Osteocyte (in vitro differentiated cells): Measurements from ENCODE around the gene DPF3. TPM values are rescaled to one million over a fixed set of nuclear protein-coding genes. Genes with fewer than 3 reads are reported as not detected.

Source experiments
- DNase-seq: peaks from one replicate; pipeline ENCODE4 v3.0.0; 2021; ENCODE audit warnings: mixed read lengths; ENCODE audit not compliant: unreplicated experiment; ENCODE audit errors: extremely low spot score
- H3K27ac Mint-ChIP-seq: one replicate; pipeline ENCODE4 v1.8.0; 2021; ENCODE audit warnings: mild to moderate bottlenecking, mixed read lengths; ENCODE audit not compliant: unreplicated experiment
- H3K27me3 Mint-ChIP-seq: one replicate; pipeline ENCODE4 v1.8.0; 2021; ENCODE audit warnings: mixed read lengths; ENCODE audit not compliant: unreplicated experiment
- H3K36me3 Mint-ChIP-seq: one replicate; pipeline ENCODE4 v1.8.0; 2021; ENCODE audit warnings: mixed read lengths; ENCODE audit not compliant: unreplicated experiment
- H3K4me1 Mint-ChIP-seq: one replicate; pipeline ENCODE4 v1.8.0; 2021; ENCODE audit warnings: mixed read lengths; ENCODE audit not compliant: unreplicated experiment
- H3K4me3 Mint-ChIP-seq: one replicate; pipeline ENCODE4 v1.8.0; 2021; ENCODE audit warnings: mild to moderate bottlenecking, moderate library complexity, mixed read lengths; ENCODE audit not compliant: unreplicated experiment
- H3K9me3 Mint-ChIP-seq: one replicate; pipeline ENCODE4 v1.8.0; 2021; ENCODE audit warnings: mixed read lengths; ENCODE audit not compliant: unreplicated experiment
- total RNA-seq: library from RNA; stranded (reverse); gene quantifications from 2 replicates; pipeline ENCODE4 v1.2.1, GENCODE V29; 2021
- TF ChIP-seq, protein P1 (sequence below): fragments of 200-600 bp; sonication (generic); IDR thresholded peaks from 2 replicates; pipeline ENCODE4 v1.5.0; 2021; ENCODE audit warnings: antibody characterized with exemption, mild to moderate bottlenecking, moderate library complexity

DPF3 gene
- total RNA-seq, 1 donor from 2014 or later, result 5.8 TPM

DNA sequence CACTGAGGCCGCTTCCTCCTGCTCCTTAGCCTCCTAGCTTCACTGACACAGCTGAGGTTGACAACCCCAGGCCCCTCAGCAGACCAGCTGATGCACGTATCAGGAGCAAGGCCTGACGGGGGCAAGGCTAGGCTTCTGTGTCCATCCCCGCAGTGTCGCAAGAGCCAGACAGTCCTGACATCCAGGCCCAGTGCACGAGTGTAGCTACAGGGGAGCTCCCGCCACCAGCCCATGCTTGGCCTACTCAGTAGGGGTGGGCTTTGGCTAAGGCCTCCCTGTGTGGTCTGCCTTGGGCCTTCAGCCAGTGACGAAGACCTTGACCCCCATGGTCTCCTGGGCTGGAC is 179.1 kb downstream of the DPF3 start:
- no peak overlapping the region for H3K27ac Mint-ChIP-seq
- H3K4me1 Mint-ChIP-seq, result peaks cover 14% of the 10 kb centered on the region
- no peak for DNase-seq
- H3K27me3 Mint-ChIP-seq, result no peaks in the 10 kb centered on the region
- TF ChIP-seq, protein P1, sequence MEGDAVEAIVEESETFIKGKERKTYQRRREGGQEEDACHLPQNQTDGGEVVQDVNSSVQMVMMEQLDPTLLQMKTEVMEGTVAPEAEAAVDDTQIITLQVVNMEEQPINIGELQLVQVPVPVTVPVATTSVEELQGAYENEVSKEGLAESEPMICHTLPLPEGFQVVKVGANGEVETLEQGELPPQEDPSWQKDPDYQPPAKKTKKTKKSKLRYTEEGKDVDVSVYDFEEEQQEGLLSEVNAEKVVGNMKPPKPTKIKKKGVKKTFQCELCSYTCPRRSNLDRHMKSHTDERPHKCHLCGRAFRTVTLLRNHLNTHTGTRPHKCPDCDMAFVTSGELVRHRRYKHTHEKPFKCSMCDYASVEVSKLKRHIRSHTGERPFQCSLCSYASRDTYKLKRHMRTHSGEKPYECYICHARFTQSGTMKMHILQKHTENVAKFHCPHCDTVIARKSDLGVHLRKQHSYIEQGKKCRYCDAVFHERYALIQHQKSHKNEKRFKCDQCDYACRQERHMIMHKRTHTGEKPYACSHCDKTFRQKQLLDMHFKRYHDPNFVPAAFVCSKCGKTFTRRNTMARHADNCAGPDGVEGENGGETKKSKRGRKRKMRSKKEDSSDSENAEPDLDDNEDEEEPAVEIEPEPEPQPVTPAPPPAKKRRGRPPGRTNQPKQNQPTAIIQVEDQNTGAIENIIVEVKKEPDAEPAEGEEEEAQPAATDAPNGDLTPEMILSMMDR, result no peak
- no peaks in the 10 kb centered on the region for H3K36me3 Mint-ChIP-seq
- H3K9me3 Mint-ChIP-seq, result no peaks in the 10 kb centered on the region
- no peak overlapping the region for H3K4me3 Mint-ChIP-seq

DNA sequence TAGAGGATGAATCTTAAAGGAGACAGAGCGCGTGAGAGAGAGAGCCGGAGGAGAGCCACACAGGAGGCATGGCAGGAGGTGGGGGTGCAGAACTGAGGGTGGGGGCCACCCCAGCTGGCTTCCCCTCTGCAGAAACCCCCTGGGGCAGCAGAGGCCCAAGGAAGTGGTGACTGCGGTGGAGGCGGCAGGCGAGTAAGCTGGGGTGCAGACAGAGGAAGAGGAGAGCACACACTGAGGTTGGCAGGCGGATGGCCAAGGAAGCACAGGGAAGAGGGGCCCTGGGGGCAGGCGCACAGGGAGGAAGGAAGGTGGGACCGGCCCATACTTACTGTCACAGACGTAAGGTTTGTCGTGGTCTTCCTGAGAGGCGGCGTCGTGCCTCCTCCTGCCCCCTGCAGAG is 179.8 kb downstream of the DPF3 start:
- no peaks in the 10 kb centered on the region for H3K9me3 Mint-ChIP-seq
- H3K4me1 Mint-ChIP-seq, result peaks cover 14% of the 10 kb centered on the region
- H3K27me3 Mint-ChIP-seq, result no peaks in the 10 kb centered on the region
- DNase-seq, result no peak
- TF ChIP-seq, protein P1, result no peak
- no peaks in the 10 kb centered on the region for H3K36me3 Mint-ChIP-seq
- no peak overlapping the region for H3K4me3 Mint-ChIP-seq
- no peak overlapping the region for H3K27ac Mint-ChIP-seq

DNA sequence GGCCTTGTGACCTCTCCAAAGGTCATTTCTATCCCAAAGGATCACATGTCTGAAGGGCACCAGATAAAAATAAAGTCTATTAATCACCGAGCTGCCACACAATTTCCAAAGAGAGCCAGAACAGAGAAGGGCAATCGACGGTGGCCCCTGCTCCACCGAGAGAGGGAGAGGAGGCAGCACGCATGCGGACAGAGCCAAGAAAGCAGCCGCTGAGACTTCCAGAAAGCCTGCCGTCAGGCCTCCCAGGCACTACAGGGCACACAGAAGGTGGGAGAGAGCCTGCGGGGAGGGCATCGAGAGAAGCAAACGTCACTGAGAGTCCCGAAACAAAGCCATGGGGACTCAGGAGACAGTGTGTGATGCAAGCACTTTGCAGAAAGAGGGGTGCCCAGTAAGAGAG is 182.0 kb downstream of the DPF3 start:
- Mint-ChIP-seq H3K27ac (no peak overlapping the region), H3K27me3 (no peaks in the 10 kb centered on the region), H3K36me3 (no peaks in the 10 kb centered on the region), H3K4me1 (peaks cover 12% of the 10 kb centered on the region), H3K9me3 (no peaks in the 10 kb centered on the region), H3K4me3 (no peak overlapping the region)
- TF ChIP-seq, protein P1, result no peak
- no peak for DNase-seq

DNA sequence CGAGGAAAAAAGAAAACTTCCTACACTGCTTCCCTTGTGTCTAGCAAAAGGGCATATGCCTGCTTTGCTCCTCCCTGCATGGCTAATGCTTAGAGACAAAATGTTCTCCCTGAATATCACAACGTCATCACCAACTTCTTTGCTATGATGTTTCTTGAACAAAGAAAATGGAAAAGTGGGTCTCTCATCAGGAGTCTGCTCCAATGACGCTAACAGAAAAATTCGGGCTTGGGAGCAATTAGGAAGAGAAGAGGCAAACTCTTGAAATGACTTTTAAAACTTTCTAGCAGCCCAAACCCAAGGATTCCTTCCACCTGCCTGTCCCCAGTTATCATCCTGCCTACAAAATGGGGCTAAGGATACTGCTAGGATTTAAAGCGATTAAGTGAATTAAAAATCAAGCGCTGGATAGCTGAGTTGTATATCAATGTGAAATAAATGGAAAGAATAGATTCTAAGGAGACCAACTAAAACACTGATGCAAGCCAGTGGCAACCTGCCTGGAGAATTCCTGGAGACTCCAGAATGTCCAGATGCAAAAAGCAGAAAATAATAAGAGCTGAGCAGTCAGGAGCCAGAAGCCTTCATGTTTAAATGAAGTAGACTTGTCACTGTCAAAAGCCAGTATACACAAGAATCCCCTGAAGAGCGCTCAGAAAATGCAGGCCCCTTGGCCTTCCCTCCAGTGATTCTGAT is 183.8 kb downstream of the DPF3 start:
- no peak overlapping the region for H3K4me3 Mint-ChIP-seq
- H3K9me3 Mint-ChIP-seq, result no peaks in the 10 kb centered on the region
- no peaks in the 10 kb centered on the region for H3K27me3 Mint-ChIP-seq
- no peaks in the 10 kb centered on the region for H3K36me3 Mint-ChIP-seq
- DNase-seq, result no peak
- H3K4me1 Mint-ChIP-seq, result no peaks in the 10 kb centered on the region
- TF ChIP-seq, protein P1, result no peak
- no peak overlapping the region for H3K27ac Mint-ChIP-seq

DNA sequence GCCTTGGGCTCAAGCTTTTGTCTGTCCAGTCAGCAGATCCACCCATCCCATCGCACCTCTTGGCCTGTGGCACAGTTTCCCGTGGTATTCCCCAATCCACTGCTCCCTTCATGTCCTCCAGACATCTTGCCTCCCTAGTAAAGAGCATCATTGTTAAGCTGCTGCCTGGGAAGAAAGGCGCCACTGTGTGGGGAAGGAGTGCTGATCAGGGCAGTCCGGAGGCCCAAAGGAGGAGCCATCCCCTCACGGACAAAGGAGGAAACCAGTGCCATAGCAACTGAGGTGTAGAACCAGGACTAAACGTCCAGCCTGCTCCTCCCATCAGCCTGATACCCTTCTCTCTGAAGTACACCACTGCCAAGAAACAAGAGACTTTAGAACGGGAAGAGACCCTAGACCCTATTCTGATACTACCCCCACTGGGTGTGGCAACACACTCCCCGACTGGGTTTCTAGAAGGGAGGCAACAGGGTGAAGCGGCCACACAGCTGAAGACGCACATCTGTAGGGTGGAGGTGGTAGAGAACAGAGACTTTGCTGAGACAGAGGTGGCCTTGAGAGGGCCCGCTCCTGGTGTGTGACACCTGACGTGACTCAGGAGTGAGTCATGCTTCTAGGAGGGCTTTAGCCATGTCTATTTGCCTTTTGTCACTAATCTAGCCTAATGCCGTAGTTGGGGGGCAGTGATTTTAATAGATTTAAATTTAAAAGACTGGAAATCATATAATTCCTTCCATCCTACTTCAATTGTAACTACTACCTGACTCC is 185.0 kb downstream of the DPF3 start:
- H3K36me3 Mint-ChIP-seq, result no peaks in the 10 kb centered on the region
- no peaks in the 10 kb centered on the region for H3K4me1 Mint-ChIP-seq
- H3K9me3 Mint-ChIP-seq, result no peaks in the 10 kb centered on the region
- no peak overlapping the region for H3K4me3 Mint-ChIP-seq
- H3K27ac Mint-ChIP-seq, result no peak overlapping the region
- TF ChIP-seq, protein P1, result no peak
- no peaks in the 10 kb centered on the region for H3K27me3 Mint-ChIP-seq
- DNase-seq, result no peak
